ENCODE measurements around the gene PLCG1.

PLCG1 gene

GRCh38 chr20:41138475-41139226 lies 1.3 kb downstream of the PLCG1 start:
- DNase-seq (ENCODE audit: low read depth, low spot score): peak; percentile 14
- TF ChIP-seq, protein P1, sequence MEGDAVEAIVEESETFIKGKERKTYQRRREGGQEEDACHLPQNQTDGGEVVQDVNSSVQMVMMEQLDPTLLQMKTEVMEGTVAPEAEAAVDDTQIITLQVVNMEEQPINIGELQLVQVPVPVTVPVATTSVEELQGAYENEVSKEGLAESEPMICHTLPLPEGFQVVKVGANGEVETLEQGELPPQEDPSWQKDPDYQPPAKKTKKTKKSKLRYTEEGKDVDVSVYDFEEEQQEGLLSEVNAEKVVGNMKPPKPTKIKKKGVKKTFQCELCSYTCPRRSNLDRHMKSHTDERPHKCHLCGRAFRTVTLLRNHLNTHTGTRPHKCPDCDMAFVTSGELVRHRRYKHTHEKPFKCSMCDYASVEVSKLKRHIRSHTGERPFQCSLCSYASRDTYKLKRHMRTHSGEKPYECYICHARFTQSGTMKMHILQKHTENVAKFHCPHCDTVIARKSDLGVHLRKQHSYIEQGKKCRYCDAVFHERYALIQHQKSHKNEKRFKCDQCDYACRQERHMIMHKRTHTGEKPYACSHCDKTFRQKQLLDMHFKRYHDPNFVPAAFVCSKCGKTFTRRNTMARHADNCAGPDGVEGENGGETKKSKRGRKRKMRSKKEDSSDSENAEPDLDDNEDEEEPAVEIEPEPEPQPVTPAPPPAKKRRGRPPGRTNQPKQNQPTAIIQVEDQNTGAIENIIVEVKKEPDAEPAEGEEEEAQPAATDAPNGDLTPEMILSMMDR (IDR thresholded peaks at IDR 0.05; ENCODE audit: low read depth, low read length): no peak
- in situ Hi-C loops (cut with HindIII; ENCODE audit: low sequenced_read_pairs): no loop called here
- peak overlapping the region; percentile 77 for H3K4me3 ChIP-seq (ENCODE audit: low read depth, low read length)

- DNase-seq (ENCODE audit: low read depth, low spot score): no peak
- H3K4me3 ChIP-seq (ENCODE audit: low read depth, low read length): peak overlapping the region; percentile 77
- in situ Hi-C loops (cut with HindIII; ENCODE audit: low sequenced_read_pairs): no loop called here
- TF ChIP-seq, protein P1 (IDR thresholded peaks at IDR 0.05; ENCODE audit: low read depth, low read length): no peak
Measured at GRCh38 chr20:41139227-41140093, 2.1 kb downstream of the PLCG1 start.

DNA sequence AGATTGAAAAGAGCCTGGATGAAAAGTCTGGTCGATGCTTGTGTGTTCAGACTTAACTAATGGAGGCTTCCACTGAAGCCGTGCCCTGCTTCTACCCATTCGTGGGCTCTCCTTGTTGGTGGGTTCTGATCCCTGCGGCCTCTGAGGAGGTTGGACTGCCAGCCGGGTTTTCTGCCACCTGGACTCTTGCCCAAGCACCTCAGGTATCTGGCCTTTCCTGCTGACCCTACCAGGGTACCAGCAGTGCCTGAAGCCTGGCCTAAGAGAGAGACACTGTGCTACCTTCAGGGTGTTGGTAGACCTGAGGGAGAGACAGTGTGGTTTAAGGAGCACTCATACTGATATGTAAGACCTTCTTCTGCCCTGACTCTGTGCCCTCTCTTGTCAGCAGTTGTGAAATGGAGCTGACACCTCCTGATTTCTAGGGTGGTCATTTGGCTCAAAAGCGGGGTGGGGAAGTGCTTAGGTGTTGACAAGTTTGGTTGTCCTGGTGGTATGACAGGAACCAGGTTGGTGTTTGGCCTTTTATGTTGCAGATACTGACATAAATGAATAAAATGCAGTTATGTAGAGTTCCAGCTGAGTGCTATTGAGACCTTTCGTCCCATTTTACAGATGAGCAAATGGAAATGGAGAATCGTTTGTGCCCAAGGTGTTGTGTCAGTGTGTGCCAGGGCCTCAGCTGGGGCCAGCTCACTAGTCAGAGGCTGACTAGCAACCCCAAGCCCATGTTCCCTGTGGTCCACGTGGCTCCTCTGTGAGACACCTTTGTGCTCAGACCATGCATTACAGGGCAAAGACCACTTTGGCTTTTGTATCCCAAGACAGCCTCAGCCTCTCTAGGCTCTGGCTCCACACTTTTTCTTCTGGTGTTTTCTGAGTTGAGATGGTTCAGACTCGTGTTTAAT lies 3.1 kb downstream of the PLCG1 start:
- no peak for DNase-seq (ENCODE audit: low read depth, low spot score)
- in situ Hi-C loops (cut with HindIII; ENCODE audit: low sequenced_read_pairs): no loop called here

GRCh38 chr20:41141153-41141815 lies 3.9 kb downstream of the PLCG1 start:
- peak; percentile 56 for DNase-seq (ENCODE audit: low read depth, low spot score)
- H3K4me3 ChIP-seq (ENCODE audit: low read depth, low read length): no peak overlapping the region
- TF ChIP-seq, protein P1 (IDR thresholded peaks at IDR 0.05; ENCODE audit: low read depth, low read length): no peak
- in situ Hi-C loops (cut with HindIII; ENCODE audit: low sequenced_read_pairs): no loop called here

More for the DNA sequence above, 3.1 kb downstream of the PLCG1 start:
- TF ChIP-seq, protein P1 (IDR thresholded peaks at IDR 0.05; ENCODE audit: low read depth, low read length): no peak
- H3K4me3 ChIP-seq (ENCODE audit: low read depth, low read length): no peak overlapping the region

DNA sequence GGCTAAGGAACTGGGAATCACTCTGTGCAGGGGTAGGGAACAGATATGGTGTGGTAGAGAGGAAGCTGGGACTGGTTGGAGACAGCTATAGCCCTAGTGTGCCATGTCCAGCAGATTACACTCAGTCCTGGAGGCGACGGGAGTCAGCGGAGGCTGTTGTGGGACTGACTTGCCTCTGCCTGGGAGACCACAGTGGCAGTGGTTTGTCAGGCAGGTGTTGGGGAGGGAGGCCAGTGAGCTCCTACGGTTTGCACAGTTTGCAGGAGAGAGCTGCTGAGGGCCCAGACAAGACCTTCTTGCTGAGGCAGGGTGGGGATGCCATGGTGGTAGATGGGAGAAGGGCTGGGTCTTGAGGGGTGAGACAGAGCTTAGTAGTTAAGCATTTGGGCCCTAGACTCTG lies 4.9 kb downstream of the PLCG1 start:
- no peak overlapping the region for H3K4me3 ChIP-seq (ENCODE audit: low read depth, low read length)
- in situ Hi-C loops (cut with HindIII; ENCODE audit: low sequenced_read_pairs): no loop called here
- TF ChIP-seq, protein P1 (IDR thresholded peaks at IDR 0.05; ENCODE audit: low read depth, low read length): no peak
- no peak for DNase-seq (ENCODE audit: low read depth, low spot score)
